ENCODE measurements around the gene HECTD1.

GRCh38 chr14:31205681-31206535 is 1.7 kb downstream of the HECTD1 start:
- TF ChIP-seq CTCF (IDR thresholded peaks at IDR 0.05) (no peak), POLR2A (IDR thresholded peaks at IDR 0.05) (no peak)

All from upper lobe of left lung (tissue), 4 donors.